SU-DHL-6 (cell line): ENCODE measurements around the gene ARHGEF39.

ENCODE experiments used
- H2AFZ ChIP-seq: fragments of 200-600 bp; sonication (generic); 2 replicates; pipeline ENCODE4 v1.6.1; 2014; ENCODE audit warnings: low read depth, mild to moderate bottlenecking, moderate library complexity, mixed read lengths, antibody characterized with exemption, low read length; ENCODE audit not compliant: severe bottlenecking
- H3F3A ChIP-seq: fragments of 200-600 bp; shearing (Covaris generic); 2 replicates; pipeline ENCODE4 v1.6.0; 2016; ENCODE audit warnings: antibody characterized with exemption, mild to moderate bottlenecking; ENCODE audit not compliant: insufficient read depth
- H3K27ac ChIP-seq: fragments of 200-600 bp; sonication (generic); 2 replicates; pipeline ENCODE4 v1.5.1; 2016; ENCODE audit warnings: low read depth, mild to moderate bottlenecking, low read length, moderate library complexity, mixed read lengths
- H3K27me3 ChIP-seq: fragments of 200-600 bp; sonication (generic), shearing (Covaris generic); 2 replicates; pipeline ENCODE4 v1.6.0; 2014; ENCODE audit warnings: mild to moderate bottlenecking, low read length
- H3K36me3 ChIP-seq: fragments of 200-600 bp; sonication (generic); 2 replicates; pipeline ENCODE4 v1.6.1; 2014; ENCODE audit warnings: mild to moderate bottlenecking, low read length, mixed read lengths
- H3K4me2 ChIP-seq: fragments of 300-600, 200-600 bp; shearing (Covaris generic), sonication (generic); 2 replicates; pipeline ENCODE4 v1.6.0; 2014; ENCODE audit warnings: low read length, low read depth, mild to moderate bottlenecking; ENCODE audit not compliant: poor library complexity, severe bottlenecking
- H3K4me3 ChIP-seq: fragments of 200-600 bp; sonication (generic); 2 replicates; pipeline ENCODE4 v1.5.1; 2014; ENCODE audit warnings: antibody characterized with exemption, low read length, mild to moderate bottlenecking, mixed read lengths; ENCODE audit not compliant: insufficient read depth, poor library complexity, severe bottlenecking
- H3K79me2 ChIP-seq: fragments of 200-600 bp; sonication (generic); 2 replicates; pipeline ENCODE4 v1.6.1; 2014; ENCODE audit warnings: mild to moderate bottlenecking, low read length, moderate library complexity; ENCODE audit not compliant: insufficient read depth
- H3K9ac ChIP-seq: fragments of 200-600 bp; sonication (generic); 2 replicates; pipeline ENCODE4 v1.7.0; 2014; ENCODE audit warnings: mild to moderate bottlenecking, low read length
- H3K9me2 ChIP-seq: fragments of 200-600 bp; sonication (generic); replicated peaks from 2 replicates; pipeline ENCODE4 v1.6.1; 2014; ENCODE audit warnings: low read length; ENCODE audit not compliant: insufficient read depth
- H3K9me3 ChIP-seq: fragments of 200-600 bp; sonication (generic); 2 replicates; pipeline ENCODE4 v1.6.1; 2014; ENCODE audit warnings: low read length, mixed read lengths; ENCODE audit not compliant: insufficient read depth
- H4K20me1 ChIP-seq: fragments of 200-600 bp; sonication (generic); 2 replicates; pipeline ENCODE4 v1.6.1; 2014; ENCODE audit warnings: low read depth, mild to moderate bottlenecking, antibody characterized with exemption, low read length, moderate library complexity, mixed read lengths
- EZH2phosphoT487 ChIP-seq: fragments of 200-600 bp; sonication (generic), shearing (Covaris generic); conservative IDR thresholded peaks from 2 replicates; pipeline ENCODE4 v1.6.1; 2018; ENCODE audit warnings: mild to moderate bottlenecking, antibody characterized with exemption, low read length, moderate library complexity, mixed read lengths
- TF ChIP-seq, protein P1 (sequence below): fragments of 200-600 bp; sonication (generic); IDR thresholded peaks from one replicate; pipeline ENCODE4 v1.5.1; 2017; ENCODE audit warnings: antibody characterized with exemption, mild to moderate bottlenecking, low read length, moderate library complexity; ENCODE audit not compliant: insufficient read depth, poor library complexity, severe bottlenecking

Gene ARHGEF39

DNA sequence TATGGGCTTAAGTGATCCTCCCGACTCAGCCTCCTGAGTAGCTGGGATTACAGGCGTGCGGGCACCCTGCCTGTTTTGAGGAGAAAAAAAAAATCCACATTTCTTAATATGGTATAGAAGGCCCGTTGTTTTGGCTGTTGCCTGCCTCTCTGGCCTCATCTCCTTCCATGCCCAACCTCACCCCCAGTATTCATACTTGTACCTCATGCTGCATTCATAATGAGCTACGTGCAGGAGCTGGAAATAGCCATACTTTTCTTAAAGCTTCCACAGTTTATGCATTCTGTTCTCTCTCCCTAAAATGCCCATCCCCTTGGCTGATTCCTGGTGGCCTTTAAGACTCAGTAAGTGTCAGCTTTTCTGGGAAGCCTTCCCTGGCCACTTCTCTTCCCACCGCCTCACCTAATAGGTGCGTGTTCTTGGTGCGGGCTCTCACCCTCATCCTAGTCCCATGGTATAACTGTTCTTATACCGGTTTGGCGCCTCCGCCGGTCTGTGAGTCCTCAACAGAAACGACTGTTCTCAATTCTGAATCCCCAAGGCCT, 26.8 kb upstream of the ARHGEF39 start:
- H3K27ac ChIP-seq = no peak overlapping the region
- H3K9ac ChIP-seq = no peak overlapping the region
- H2AFZ ChIP-seq = no peak overlapping the region
- no peak overlapping the region for H3K4me3 ChIP-seq
- no peak for TF ChIP-seq EZH2phosphoT487
- TF ChIP-seq, protein P1, sequence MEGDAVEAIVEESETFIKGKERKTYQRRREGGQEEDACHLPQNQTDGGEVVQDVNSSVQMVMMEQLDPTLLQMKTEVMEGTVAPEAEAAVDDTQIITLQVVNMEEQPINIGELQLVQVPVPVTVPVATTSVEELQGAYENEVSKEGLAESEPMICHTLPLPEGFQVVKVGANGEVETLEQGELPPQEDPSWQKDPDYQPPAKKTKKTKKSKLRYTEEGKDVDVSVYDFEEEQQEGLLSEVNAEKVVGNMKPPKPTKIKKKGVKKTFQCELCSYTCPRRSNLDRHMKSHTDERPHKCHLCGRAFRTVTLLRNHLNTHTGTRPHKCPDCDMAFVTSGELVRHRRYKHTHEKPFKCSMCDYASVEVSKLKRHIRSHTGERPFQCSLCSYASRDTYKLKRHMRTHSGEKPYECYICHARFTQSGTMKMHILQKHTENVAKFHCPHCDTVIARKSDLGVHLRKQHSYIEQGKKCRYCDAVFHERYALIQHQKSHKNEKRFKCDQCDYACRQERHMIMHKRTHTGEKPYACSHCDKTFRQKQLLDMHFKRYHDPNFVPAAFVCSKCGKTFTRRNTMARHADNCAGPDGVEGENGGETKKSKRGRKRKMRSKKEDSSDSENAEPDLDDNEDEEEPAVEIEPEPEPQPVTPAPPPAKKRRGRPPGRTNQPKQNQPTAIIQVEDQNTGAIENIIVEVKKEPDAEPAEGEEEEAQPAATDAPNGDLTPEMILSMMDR = no peak
- no peak overlapping the region for H3K4me2 ChIP-seq
- H3F3A ChIP-seq = no peaks in the 10 kb centered on the region
- no peaks in the 10 kb centered on the region for H4K20me1 ChIP-seq
- no peaks in the 10 kb centered on the region for H3K36me3 ChIP-seq
- no peaks in the 10 kb centered on the region for H3K9me2 ChIP-seq
- no peaks in the 10 kb centered on the region for H3K9me3 ChIP-seq
- no peaks in the 10 kb centered on the region for H3K27me3 ChIP-seq
- H3K79me2 ChIP-seq = no peaks in the 10 kb centered on the region

DNA sequence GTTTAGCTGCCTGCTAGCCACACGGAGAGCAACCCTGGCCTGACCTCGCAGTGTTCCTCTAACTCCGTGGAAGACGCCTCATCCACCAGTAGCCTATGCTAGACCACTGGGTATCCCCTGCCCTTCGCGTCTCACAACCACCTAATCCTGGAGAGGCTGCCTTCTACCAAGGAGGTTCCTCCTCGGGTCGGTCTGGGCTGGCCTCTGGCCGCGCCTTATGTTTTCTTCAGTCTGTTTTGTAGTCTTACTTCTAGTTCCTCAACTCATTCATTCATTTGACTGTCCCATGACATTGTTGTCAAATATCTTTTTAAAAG, 26.3 kb upstream of the ARHGEF39 start:
- H3K9me2 ChIP-seq = no peaks in the 10 kb centered on the region
- no peaks in the 10 kb centered on the region for H3K79me2 ChIP-seq
- H3K9me3 ChIP-seq = no peaks in the 10 kb centered on the region
- TF ChIP-seq EZH2phosphoT487 = no peak
- TF ChIP-seq, protein P1 = no peak
- H3K4me3 ChIP-seq = no peak overlapping the region
- H3F3A ChIP-seq = no peaks in the 10 kb centered on the region
- no peak overlapping the region for H3K27ac ChIP-seq
- no peak overlapping the region for H2AFZ ChIP-seq
- no peaks in the 10 kb centered on the region for H4K20me1 ChIP-seq
- no peak overlapping the region for H3K4me2 ChIP-seq
- no peaks in the 10 kb centered on the region for H3K36me3 ChIP-seq
- no peak overlapping the region for H3K9ac ChIP-seq
- H3K27me3 ChIP-seq = no peaks in the 10 kb centered on the region

DNA sequence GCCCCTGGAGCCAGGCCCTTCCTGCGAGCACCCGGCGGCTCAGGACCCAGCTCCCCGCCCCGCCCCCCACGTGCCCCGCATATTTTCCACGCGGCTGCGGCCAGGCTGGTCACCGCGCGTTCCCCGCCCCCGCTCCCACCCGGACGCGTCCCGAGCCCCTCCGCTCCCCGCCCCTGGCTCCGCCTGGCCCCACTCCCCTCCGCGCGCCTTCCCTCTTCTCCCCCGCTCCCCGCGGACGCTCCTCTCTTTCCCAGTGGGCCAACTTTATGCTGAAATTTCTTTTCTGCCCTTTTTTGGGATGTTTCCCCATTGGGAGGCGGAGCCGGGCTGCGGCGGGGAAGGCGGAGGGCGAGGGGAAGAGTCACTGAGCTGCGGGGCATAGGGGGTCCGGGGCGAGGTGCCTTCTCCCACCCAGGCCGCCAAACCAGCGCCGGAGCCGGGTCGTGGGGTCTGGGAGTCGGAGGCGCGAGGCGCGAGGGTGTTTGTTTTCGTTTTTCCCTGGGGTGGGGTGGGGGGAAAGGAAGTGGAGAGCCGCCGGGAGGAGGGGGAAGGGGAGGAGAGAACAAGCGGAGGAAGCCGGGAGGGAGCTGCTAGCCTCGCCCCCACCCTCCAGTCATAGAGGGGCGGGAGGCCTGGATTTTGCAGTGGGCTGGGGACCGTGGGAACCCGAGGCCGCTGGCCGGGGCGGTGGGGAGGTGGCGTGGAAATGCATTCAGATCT, 25.8 kb upstream of the ARHGEF39 start:
- H3K36me3 ChIP-seq = no peaks in the 10 kb centered on the region
- H2AFZ ChIP-seq = peak overlapping the region; percentile 60
- no peaks in the 10 kb centered on the region for H3K9me2 ChIP-seq
- no peaks in the 10 kb centered on the region for H4K20me1 ChIP-seq
- H3K79me2 ChIP-seq = no peaks in the 10 kb centered on the region
- no peaks in the 10 kb centered on the region for H3F3A ChIP-seq
- TF ChIP-seq, protein P1 = no peak
- TF ChIP-seq EZH2phosphoT487 = no peak
- peak overlapping the region; percentile 18; the same call in 1 of the 2 replicates for H3K9ac ChIP-seq
- no peak overlapping the region for H3K27ac ChIP-seq
- no peaks in the 10 kb centered on the region for H3K9me3 ChIP-seq
- H3K4me3 ChIP-seq = peak overlapping the region; percentile 16
- H3K27me3 ChIP-seq = no peaks in the 10 kb centered on the region
- peak overlapping the region; percentile 38 for H3K4me2 ChIP-seq
